Non-pigmented ciliary epithelial cell (primary cell): ENCODE measurements around the gene CEP112.
"Not testable (repeated sequence)": the region's sequence is repeated elsewhere in the genome, so short reads cannot be mapped to it uniquely, and the experiment has no call there.

Source experiments
- DNase-seq: peaks from one replicate; pipeline ENCODE4 v3.0.0-alpha.2; 2010; ENCODE audit warnings: low read depth

The CEP112 gene

GRCh38 chr17:66155055-66155454, 36.9 kb downstream of the CEP112 start:
- DNase-seq: not testable (repeated sequence)

- peak; percentile 19 for DNase-seq
Observed at GRCh38 chr17:66152756-66153155, 39.2 kb downstream of the CEP112 start.

- DNase-seq: no peak
Observed at GRCh38 chr17:66150708-66151107, 41.2 kb downstream of the CEP112 start.

- no peak for DNase-seq
Observed at GRCh38 chr17:66149562-66149961, 42.4 kb downstream of the CEP112 start.

GRCh38 chr17:66146394-66146793, 45.5 kb downstream of the CEP112 start:
- DNase-seq: no peak

GRCh38 chr17:66143657-66144282, 48.2 kb downstream of the CEP112 start:
- DNase-seq: no peak

GRCh38 chr17:66142428-66142827, 49.5 kb downstream of the CEP112 start:
- no peak for DNase-seq

- DNase-seq: no peak
Observed at GRCh38 chr17:66138120-66138519, 53.8 kb downstream of the CEP112 start.

- DNase-seq: no peak
Observed at GRCh38 chr17:66135896-66136295, 56.0 kb downstream of the CEP112 start.

GRCh38 chr17:66135219-66135618, 56.7 kb downstream of the CEP112 start:
- DNase-seq: no peak

- no peak for DNase-seq
Observed at GRCh38 chr17:66129759-66130158, 62.2 kb downstream of the CEP112 start.

GRCh38 chr17:66126231-66126630, 65.7 kb downstream of the CEP112 start:
- no peak for DNase-seq

- peak; percentile 9 for DNase-seq
Observed at GRCh38 chr17:66123163-66123562, 68.8 kb downstream of the CEP112 start.

GRCh38 chr17:66115246-66115645, 76.7 kb downstream of the CEP112 start:
- DNase-seq: no peak

GRCh38 chr17:66114609-66115008, 77.3 kb downstream of the CEP112 start:
- DNase-seq: no peak

GRCh38 chr17:66107731-66108130, 84.2 kb downstream of the CEP112 start:
- DNase-seq: no peak

- DNase-seq: no peak
Observed at GRCh38 chr17:66098040-66098439, 93.9 kb downstream of the CEP112 start.

GRCh38 chr17:66094727-66095126, 97.2 kb downstream of the CEP112 start:
- DNase-seq: no peak

GRCh38 chr17:66091445-66092080, 100.4 kb downstream of the CEP112 start:
- DNase-seq: no peak

- no peak for DNase-seq
Observed at GRCh38 chr17:66089764-66090163, 102.2 kb downstream of the CEP112 start.

GRCh38 chr17:66088173-66088572, 103.8 kb downstream of the CEP112 start:
- no peak for DNase-seq

- DNase-seq: no peak
Observed at GRCh38 chr17:66087073-66087472, 104.9 kb downstream of the CEP112 start.

- no peak for DNase-seq
Observed at GRCh38 chr17:66085221-66085620, 106.7 kb downstream of the CEP112 start.

- DNase-seq: not testable (repeated sequence)
Observed at GRCh38 chr17:66080670-66081069, 111.3 kb downstream of the CEP112 start.
